Tongue (tissue), 2 donors: Measurements from ENCODE around the gene HDAC7. TPM values are rescaled to one million over a fixed set of nuclear protein-coding genes. Genes with fewer than 3 reads are reported as not detected.
A peak's percentile ranks its signal among the peaks of the same experiment; 100 is the strongest.

ENCODE experiments used
- DNase-seq: peaks from one replicate; pipeline ENCODE4 v3.0.0-alpha.2; 2015
- total RNA-seq: library from RNA; depleted of rRNA; stranded (reverse); fragments of >200 nt; gene quantifications from one replicate; pipeline ENCODE4 v1.2.3, GENCODE V29; 2014

Gene HDAC7
- total RNA-seq, 1 donor from 2014 or later, result 35.4 TPM

DNA sequence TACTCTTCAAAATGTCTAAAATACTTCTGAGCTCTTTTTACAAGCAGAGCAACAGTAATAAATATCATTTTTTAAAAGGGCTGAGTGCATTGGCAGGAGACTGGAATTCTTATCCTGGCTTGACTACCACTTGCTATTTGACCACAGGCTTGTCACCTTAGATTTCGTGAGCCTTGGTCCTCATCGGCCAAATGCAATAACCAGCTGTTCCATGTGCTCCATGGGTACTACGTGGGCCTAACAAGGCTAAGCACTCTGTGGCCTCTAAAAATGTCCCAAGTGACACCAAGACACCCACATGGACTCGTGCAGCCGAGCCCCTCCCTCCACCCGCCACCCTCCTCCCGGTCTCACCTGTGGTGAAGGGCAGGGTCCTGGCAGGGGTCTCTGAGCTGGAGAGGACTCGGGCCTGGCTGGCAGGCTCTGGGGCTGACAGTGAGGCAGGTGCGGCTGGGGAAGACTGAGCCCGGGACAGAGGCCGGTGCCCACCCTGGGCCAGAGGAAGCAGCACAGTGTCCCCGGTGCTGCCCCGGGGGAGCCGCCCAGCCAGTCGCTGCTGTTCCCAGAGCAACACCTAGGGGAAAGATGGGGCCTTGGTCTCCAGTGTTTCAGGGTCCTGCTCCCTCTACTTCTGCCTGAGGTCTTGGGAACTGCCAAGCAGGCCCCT is 26.6 kb downstream of the HDAC7 start:
- no peak for DNase-seq

DNA sequence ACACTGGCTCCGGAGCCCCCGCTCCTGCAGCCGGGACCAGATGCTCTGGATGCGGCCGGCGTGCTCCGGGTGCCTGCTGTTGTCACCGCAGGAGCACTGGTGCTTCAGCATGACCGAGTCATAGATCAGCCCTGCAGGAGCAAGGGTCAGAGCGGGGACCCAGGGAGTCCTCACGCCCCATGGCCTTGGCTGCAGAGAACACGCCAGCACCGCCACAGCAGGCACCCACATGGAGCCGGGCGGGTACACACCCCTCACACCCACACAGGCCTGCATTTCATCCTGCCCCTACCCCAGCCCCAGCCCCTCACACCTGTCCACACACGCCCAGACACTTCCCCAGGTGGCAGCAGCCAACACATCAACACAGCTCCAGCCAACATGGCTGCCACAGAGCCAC is 27.8 kb downstream of the HDAC7 start:
- no peak for DNase-seq

DNA sequence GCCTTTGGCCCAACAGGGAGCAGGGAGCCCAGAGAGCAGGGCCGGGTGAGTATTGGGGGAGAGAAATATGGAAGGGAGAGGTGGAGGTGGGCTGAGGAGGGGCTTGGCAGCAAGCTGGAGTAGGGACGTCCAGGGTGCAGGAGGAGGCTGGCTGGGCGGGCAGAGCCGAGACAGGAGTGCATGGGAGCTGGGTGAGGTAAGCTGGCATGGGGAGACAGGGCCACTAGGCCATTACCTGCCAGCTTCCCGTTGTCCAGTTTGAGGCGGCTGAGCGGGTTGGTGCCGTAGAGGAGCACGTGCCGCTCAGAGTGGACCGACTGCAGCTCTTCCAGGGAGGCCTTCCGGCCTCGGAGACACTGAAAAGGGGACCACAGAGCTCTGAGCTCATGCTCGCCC is 28.4 kb downstream of the HDAC7 start:
- no peak for DNase-seq

DNA sequence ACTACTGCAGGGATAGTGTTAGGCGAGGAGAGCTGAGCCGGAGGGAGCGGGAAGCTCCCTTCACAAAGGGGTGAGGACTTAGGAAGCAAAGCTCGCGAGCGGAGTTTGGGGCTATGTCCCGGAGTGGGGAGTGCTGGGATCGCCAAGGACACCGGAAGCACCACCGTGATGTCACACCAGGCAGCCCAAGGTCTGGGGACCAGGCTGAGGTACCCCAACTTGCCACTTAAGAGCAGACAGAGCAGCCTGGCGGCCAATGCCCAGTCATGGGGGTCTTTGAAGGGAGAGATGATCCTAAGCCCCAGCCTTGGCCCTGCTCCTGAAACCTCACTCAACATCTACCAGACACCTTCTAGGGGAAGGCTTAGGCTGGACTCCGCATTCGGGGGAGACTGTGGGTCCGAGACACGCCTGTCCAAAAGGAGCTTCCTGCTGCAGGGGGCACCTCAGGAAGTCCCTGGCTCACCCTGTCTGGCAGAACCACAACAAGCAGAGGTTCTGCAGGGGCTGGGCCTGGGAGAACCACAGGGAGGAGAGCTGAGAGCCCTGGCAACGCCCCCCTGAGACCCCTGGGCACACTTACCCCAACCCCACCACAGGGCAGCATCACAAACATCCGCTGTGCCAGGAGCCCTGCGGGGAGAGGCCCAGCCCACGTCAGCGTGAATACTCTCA is 28.9 kb downstream of the HDAC7 start:
- no peak for DNase-seq

DNA sequence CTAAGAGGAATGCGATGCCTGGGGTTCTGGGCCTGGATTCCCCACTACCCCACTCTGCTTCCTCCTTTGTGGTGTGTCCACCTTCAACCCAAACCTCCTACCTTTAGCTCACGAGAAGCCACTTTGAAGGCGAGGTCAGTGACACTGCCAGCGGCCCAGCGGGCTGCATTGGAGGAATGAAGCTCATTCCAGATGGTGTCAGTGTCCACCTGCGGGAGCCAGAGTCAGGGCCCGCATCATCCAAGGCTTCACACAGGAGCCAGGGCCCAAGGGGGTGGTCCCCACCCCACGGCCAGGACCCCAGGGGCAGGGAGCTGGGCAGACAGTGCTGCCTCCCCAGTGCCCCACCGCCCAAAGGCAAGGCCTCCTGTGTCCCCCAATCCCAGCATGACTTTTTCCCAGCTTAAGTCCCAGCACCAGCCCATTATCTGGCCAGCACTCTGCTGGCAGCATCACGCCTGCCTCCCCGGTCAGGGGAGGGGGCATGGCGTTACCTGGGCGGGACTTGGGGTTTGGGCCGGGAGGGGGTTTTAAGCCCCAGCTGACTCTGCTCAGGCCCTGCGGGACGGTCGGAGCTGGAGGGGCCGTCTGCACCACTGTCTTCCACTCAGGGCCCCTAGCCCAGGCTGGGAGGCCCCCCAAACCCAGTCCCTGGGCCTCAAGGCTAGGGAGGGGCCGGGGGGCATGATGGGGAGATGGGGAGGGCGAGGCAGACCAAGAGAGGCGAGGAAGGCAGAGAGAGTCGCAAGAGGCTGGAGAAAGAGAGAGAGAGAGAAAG is 29.8 kb downstream of the HDAC7 start:
- DNase-seq, result no peak

DNA sequence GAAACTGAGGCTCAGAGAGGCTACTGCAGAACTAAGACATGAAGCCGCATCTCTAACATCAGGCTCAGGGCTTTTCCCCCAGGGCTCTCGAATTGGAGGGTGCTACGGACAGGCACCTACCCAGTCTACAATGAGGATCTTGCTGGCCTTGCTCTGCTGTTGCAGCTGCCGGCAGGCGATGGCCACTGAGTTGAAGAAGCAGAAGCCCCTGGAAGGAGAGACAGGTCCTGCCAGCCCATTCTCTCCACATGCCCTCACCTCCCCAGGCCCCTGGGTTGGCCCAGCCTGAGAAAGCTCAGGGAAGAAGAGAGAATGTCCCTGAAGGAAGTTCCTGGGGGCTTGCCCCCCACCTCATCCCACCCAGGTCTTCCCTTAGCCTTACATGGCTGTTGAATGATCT is 30.6 kb downstream of the HDAC7 start:
- no peak for DNase-seq

DNA sequence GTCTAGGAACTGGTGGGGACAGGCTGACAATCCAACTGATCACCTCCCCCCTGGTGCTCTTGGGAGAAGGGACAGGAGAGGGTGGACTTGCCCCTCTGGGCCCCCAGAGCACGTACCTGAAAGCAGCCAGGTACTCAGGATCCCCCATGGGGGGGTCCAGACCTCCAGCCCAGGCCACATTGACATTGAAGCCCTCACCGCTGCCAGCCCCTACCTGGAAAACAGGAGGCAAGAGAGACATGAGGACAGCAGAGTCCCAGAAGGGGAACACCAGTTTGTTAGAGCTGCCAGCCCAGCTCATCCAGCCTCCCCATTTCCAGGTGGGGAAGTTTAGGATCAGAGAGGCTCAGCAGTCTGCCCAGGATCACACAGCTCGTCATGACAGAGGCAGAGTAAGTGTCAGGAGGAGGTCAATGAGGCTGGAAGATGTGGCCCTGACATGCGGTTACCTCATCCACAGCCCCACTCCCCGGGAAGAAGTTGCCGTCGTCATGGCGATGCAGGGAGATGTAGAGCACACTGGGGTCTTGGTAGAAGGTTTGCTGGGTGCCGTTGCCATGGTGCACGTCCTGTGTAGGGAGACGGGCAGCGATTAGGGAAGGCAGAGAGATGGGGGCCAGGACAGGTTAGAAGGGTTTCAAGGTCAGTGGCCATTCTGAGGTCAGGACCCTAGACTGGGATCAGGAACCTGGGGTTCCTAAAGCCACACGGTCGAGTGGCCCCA is 31.9 kb downstream of the HDAC7 start:
- no peak for DNase-seq

DNA sequence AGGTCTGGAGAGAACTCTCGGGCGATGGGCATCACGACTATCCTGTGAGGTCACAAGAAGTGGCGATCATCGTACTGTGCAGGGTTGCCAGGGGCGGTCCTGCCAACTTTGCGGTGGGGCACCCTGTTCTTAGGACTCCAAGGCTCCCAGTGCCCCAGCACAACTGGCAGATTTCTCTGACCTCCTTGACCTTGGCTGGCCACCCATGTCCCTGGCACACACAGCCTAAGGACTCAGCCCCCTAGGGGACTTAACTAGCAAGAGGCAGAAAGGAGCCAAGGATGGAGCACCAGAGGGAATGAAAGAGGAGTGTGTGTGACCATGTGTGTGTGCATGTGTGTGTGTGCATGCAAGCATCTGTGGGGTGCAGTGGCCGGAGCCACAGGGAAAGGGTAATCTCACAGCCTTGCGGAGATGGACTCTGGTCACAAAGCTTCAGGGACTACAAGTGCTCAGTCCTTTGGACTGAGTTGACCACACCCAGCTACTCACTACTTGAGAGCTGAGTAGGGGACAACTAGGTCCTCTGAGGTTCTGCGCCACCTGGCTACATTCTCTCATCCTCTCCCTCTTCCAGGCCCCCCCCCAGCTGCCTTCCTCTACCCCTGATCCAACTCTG is 32.9 kb downstream of the HDAC7 start:
- DNase-seq, result no peak

DNA sequence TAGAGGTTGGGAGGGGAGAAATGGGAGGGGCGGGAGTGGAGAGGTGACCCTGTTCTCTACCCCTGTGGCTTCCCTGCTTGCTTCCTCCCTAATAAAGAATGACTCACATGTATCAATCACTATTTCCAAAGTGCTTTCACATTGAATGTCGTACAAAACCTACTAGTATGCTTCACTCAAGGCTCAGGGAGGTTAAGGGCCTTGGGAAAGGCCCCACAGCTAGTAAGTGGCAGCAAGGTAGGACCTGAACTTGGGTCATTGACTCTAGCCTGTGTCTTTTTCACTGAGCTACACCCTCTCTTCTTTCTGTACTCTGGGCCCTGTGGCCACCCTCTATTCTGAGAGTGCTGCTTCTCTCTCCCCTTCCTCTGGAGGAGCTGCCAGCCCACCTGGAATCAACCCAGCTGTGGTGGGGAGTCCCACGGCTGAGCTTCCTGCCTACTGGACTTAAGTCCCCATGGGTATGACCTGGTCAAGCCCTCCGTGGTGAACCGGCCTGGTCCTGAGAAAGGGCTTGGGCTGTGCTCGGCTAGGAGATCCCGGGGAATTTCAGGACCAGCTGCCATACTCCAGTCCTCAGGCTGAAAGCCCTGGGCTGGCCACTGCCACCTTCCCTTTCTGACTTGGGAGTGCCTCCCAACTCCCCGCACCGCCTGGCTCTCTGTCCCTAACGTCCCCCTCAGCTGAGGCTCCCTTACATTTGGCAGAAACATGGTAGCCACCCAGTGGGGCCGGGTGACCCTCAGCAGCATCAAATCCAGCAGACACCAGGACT is 33.6 kb downstream of the HDAC7 start:
- no peak for DNase-seq

DNA sequence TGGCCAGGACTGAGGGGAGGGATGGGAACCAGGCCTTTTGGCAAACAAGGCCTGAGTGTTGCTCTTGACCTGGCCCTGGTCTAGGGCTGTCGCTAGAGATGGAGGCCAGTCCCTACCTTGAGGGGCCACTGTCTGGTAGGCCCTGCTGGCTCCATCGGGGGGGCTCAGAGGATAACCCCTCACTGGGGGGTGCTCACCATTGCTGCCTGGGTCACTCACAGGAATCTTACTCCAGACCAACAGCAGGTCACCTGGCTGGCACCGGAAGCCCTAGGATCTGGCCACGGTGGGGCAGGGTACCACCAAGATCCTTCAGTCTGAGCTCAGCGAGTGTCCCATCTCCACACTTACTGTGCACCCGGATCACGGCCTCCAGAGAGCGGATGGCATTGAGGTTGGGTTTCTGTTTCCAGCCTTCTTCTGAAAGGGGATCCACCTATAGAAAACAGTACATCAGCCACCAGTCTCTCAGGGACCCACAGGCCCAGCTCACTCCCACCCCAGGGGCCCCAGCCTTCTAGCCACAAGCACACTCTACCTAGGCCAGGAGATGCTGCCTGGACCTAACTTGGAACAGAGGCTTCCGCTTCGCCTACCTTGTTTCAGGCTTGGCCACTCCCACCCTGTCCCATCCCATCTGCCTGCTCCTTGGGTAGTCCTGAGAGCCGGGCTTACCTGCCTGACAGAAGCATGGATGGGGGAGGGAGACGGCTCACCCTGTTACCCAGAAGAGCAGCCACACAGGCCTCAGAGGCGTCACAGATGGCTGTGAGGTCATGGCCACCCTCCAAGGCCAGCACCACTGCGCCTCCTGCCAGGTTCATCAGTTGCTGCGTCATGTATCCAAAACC is 34.4 kb downstream of the HDAC7 start:
- no peak for DNase-seq

DNA sequence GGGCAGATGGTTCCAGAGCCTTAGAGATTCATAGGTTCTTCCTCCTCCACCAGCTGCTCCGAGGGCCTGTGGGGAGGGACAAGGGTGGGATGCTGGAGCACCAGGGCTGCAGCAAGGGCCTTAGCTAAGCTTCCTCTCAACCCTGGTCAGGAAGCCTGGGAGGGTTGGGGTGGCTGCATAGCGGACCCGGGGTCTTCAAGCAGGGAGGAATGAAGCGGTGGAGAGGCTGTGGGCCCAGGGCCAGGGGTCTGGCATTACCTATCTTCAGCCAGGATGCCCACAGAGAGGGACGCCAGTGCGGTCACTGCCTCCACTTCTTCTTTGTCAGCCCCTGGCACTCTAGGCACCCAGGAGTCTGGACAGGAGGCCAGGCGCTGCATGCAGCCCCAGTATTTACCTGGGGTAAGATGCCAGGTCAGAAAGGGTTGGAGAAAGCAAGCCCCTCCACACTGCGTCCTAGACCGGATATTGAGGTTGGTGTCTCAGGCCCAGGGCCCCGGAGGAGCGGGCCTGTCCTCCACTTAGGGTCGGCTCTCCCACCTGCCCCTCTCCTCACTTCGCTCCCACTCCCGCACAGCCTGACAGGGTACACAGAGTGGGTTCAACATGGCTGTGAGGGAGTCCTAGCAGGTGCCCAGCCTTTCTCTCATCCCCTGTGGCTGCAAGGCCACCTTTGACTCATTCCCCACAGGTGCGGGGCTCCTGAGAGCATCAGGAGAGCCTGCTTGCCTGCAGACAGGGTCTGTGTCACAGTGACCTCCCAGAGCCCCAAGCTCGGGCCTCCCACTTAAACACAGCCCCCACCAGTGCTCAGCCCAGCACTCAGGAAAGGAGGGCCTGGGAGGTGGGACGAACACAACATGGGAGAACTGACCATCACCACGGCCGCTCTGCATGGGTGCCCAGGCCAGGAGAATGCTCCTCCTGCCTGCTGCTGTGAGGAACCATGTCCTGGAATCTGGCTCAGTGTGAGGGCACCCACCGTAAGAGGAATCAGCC is 35.6 kb downstream of the HDAC7 start:
- no peak for DNase-seq

DNA sequence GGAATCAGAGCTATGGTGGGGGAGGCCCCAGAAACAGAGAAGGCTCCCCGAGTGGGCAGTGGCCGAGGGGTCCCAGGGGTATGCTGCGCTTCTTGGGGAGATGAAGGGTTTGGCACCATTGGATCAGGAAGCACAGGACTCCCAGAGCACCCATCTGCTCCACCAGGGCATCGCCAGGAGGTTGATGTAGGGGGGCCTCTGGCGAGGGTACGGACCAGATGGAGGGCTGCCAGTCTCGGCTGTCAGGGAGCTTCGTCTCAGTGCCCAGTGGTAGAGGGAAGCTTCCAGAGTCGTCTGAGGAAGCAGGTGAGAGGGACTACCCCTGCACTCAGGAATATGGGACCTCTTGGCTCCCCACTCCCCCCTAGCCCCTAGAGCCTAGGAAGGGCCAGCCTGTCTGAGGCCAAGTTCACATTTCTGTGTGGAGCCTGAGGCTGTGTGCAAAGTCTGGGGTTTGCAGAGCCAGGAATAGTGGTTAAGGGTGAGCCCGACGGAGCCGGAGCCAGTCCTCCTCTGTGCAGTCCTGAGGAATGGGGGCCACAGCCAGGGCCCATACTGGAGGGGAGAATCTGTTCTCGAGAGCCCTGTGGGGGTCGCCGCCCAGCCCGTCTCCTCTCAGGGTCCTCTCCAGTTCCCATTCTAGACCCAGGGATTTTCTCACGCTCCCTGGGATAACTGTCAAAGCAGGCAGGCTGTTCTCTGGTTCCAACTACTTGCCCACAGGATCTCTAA is 36.5 kb downstream of the HDAC7 start:
- DNase-seq, result no peak

DNA sequence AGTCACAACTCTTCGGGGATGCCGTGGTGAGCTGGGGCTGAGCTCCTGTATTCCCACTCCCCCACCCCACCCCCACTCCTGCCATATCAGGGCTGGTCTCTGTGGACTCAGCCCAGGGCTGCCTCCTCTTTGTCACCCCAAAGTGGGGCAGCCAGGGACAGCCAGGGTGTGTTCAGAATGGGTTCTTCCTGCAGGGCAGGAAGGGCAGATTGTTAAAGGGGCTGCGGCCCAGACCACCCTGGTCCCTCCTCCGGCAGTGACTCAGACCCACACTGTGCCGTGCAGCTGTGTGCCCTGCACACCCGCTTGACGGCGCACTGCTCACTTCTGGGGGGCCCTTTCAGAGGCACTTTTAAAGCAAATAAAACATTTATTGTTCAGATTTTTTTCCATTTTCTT is 37.3 kb downstream of the HDAC7 start:
- DNase-seq, result no peak

DNA sequence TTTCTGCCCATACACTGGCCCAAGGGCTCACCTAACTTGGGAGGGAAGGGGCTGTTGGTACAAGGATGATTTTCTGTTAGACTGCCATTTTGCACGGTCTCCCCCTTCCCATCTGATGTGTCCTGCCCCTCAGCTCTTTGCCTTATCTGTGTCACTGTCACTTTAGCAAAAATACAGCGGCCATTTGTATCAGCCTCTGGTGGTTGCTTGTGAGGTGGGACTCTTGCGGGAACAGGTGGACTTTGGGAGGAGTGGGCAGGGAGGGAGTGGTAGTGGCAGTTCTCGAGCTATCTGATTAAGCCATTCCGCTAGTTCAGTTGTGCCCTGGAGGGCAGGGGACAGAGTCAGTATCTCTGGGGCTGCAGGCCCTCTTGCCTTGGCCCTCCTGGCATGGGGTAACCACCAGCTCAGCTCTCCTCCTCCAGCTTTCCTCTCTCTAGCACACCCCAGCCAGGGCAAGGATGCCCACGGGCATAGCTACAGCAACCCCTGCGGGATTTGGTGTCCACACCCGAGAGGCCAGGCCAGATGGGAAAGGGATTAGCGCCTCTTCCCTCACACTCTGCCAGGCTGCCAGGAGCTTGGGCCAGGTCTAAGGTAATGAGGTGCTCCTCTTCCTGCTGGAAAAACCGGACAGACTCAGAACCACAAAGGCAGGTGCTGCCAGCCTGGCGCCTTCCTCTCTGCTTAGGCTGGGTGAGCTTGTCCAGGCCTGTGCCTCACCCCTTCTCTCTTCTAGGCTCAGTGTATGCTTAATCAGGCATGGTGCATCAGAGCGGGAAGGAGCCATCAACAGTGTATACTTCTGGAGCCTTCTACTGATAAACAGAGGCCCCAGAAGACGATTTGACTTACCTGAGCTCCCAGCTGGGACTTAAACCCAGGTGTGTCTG is 38.0 kb downstream of the HDAC7 start:
- DNase-seq, result peak; percentile 44

DNA sequence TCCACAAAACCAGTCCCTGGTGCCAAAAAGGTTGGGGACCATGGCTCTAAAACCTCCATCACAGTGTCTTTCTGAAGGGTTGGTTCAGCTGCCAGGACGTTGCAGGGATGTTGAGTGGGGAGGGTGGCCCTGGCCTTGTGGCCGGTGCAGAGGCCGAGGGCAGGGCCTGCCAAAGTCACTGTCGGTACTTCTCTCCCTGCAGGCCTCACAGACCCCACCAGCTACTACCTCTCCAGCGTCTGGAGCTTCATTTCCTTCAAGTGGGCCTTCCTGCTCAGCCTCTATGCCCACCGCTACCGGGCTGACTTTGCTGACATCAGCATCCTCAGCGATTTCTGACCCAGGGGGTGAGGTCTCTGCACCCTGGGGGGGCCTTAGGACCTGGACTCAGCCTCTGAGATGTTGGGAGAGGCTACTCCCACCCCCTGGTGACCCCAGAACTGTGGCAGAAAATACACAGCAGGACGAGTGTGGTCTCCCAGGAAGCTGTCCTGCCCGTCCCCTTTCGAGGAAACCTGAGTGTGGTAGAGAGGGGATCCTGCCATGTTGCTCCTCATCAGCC is 39.7 kb downstream of the HDAC7 start:
- DNase-seq, result no peak

DNA sequence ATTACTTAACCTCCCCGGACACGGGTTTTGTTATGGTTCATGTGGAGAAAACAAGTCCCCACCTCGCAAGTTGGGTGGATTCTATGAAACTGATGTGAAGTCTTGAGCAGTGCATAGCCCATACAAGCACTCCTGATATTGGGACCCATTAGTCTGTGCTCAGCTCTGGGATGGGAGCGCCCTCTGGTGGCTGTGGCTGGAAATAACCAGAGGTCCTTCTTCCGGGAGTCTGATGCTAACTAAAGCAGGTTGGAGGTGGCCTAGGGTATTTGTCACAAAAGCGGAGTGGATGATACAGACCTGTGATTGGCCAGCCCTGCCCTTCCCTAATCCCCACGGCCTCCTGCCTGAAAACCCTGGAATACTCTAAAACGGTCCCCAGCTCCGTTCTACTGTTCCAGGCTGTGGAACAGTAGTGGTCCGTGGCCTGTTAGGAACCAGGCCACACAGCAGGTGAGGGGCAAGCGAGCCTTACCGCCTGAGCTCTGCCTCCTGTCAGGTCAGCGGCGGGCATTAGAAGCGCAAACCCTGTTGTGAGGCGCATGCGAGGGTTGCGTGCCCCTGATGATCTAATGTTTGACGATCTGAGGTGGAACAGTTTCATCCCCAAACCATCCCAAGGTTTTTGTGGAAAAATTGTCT is 40.3 kb downstream of the HDAC7 start:
- peak; percentile 96 for DNase-seq

DNA sequence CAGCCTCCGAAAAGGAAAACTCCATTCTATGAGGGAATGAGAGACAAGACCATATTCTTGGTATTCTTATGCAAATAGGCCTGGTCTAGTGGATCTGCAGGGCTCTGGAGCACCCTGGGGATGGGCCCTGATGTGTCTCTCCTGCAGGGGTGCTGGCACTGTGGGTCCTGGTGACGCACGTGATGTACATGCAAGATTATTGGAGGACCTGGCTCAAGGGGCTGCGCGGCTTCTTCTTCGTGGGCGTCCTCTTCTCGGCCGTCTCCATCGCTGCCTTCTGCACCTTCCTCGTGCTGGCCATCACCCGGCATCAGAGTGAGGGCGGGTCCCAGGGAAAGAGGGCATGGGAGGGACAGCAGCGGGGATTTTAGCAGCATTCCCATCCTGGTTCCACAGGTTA is 40.8 kb downstream of the HDAC7 start:
- no peak for DNase-seq
